HUES6 (cell line): ENCODE data around the gene SH3GL1.

Experiments used
- H3K27ac ChIP-seq: 2 replicates; pipeline ENCODE4 v1.7.0; 2013; ENCODE audit warnings: low read depth, mild to moderate bottlenecking, low read length, inconsistent platforms
- H3K27me3 ChIP-seq: 2 replicates; pipeline ENCODE4 v1.6.1; 2013; ENCODE audit warnings: low read length; ENCODE audit not compliant: control insufficient read depth, insufficient read depth
- H3K36me3 ChIP-seq: 2 replicates; pipeline ENCODE4 v1.6.1; 2013; ENCODE audit warnings: low read length; ENCODE audit not compliant: control insufficient read depth, insufficient read depth
- H3K4me1 ChIP-seq: 2 replicates; pipeline ENCODE4 v1.6.1; 2013; ENCODE audit warnings: low read length; ENCODE audit not compliant: control insufficient read depth, insufficient read depth
- H3K4me3 ChIP-seq: 2 replicates; pipeline ENCODE4 v1.5.1; 2013; ENCODE audit warnings: low read depth, low read length
- H3K9ac ChIP-seq: one replicate; pipeline ENCODE4 v1.6.1; 2013; ENCODE audit warnings: mild to moderate bottlenecking, low read length
- H3K9me3 ChIP-seq: 2 replicates; pipeline ENCODE4 v1.6.1; 2013; ENCODE audit warnings: low read depth, low read length; ENCODE audit not compliant: control insufficient read depth, insufficient read depth

The SH3GL1 gene

DNA sequence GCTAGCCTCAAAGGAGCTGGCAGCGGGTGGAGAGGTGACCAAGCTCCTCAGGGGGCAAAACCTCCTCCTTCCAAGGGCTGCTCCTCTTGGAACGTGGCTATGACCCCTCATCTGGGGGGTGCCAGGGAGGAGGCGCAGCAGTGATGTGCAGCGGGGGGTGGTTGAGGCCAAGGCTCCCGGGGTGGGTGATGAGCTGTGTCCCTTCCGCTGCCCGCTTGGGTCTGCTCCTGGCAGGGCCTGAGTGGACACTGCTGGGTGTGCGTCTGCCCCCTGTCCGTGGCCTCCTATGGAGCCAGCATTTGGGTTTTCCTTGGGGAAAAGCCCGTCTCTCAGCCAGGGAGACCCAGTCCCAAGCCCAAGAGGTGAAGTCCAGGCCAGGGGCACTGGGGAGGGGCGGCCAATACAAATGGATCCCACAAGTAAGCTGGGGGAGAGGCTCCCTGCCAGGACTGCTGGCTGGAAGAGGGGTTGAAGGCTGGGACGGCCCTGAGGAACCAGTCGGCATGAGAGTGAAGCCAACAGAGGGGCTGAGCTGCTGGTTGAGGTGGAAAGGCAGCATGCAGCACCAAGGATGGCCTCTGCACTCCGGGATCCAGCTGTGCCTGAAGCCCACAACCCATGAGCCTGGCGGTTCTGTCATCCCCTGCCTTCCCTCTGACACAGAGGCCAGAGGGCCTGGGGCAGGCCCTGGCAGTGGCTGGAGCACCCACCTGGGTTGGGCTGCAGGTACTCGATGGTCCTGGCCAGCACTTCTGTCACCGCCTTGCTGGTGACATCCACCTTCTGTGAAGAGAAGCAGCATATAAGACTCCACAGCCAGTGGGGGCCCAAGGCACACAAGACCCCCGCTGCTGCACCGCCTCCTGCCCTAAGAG lies 34.3 kb downstream of the SH3GL1 start:
- Histone ChIP-seq H3K27ac (no peak overlapping the region), H3K27me3 (no peaks in the 10 kb centered on the region), H3K36me3 (peaks cover 43% of the 10 kb centered on the region), H3K9me3 (no peaks in the 10 kb centered on the region), H3K9ac (no peak overlapping the region), H3K4me1 (peaks cover 34% of the 10 kb centered on the region), H3K4me3 (no peak overlapping the region)

DNA sequence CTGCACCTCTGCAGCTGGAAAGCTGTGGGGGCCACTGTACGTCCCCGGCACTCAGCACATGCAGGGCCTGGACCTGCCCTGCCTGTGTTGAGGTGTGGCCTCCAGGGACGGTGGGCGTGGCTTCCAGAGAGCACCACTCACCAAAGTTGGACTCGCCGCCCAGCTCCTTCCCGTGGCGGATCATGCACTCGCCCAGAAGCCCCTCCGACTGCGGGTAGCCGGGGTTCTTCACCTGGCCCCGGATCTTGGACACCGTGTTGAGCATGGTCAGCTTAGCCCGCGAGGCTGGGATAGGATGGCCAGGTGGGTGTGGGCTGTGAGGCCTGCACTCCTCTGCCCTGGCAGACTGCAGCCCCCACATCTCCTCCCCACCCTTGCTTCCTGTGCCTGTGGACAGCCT lies 35.0 kb downstream of the SH3GL1 start:
- Histone ChIP-seq H3K27me3 (no peaks in the 10 kb centered on the region), H3K9ac (no peak overlapping the region), H3K4me1 (peaks cover 41% of the 10 kb centered on the region), H3K27ac (no peak overlapping the region), H3K36me3 (peaks cover 50% of the 10 kb centered on the region), H3K4me3 (no peak overlapping the region), H3K9me3 (no peaks in the 10 kb centered on the region)

DNA sequence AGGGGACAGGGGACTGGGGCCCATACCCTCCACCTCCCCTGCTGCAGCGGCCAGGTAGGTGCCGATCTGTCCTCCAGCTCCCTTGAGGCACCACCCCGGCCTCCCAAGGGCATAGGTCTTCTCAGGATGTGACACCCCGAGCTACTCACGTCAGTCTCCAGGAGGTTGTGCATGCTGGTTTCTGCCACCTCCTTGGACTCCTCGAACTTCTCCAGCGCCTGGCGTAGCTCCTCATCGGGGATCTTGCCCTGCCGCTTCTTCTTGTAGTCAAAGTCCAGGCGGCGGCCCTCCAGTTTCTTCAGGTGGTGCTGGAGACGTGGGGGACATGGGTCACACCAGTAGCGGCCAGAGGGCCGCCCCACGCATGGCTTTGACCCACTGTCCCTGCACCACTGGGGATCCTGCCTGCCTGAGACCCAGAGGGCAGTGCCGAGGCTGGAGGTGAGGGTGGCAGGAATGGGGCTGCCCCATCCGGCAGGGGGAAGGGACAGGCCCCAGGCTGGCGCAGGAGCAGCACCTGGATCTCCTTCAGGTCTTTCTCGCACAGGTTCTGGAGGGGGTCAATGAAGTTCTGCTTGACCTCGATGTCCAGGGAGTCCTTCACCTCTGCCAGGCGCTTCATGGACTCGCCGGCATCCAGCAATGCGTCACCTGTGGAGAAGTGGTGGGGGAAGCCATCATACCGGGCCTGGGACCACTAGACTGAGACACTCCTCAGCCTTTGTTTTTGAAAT lies 36.6 kb downstream of the SH3GL1 start:
- H3K36me3 ChIP-seq = peaks cover 65% of the 10 kb centered on the region
- H3K27me3 ChIP-seq = no peaks in the 10 kb centered on the region
- H3K9ac ChIP-seq = no peak overlapping the region
- H3K4me3 ChIP-seq = no peak overlapping the region
- H3K27ac ChIP-seq = no peak overlapping the region
- H3K4me1 ChIP-seq = peaks cover 28% of the 10 kb centered on the region
- no peaks in the 10 kb centered on the region for H3K9me3 ChIP-seq

DNA sequence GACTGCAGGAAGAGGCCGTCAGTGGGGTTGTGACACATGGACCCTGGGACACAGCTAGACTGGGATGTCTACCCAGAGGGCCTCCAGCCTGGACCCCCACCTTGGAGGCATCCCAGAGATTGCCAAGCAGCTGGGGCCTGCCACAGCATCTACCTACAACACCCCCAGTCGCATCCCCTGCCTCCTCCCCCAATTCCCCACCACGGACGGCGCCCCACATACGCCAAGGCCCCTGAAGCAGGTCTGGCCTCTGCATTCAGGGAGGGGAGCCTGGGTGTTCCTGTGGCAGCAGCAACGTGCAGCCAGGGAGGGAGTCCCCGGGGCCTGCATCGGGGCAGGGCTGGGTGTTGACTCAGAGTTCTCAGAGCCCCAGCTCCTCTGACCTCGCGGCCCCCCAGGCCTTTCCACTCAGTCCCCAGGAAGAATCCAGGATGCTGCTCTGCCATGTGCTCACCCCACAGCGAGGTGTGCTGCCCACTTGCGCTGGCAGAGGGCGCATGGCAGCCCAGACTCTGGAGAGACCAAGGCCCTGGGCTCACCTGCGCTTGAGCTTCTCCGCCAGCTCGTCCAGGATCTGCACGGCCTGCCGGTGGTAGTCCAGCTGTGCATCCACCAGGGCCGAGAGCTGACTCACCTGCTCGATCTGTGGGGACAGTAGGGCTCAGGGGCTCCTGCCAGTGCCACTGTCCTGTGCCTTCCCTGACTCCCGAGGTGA lies 37.4 kb downstream of the SH3GL1 start:
- no peaks in the 10 kb centered on the region for H3K9me3 ChIP-seq
- peaks cover 22% of the 10 kb centered on the region for H3K4me1 ChIP-seq
- no peaks in the 10 kb centered on the region for H3K27me3 ChIP-seq
- no peak overlapping the region for H3K9ac ChIP-seq
- no peak overlapping the region for H3K4me3 ChIP-seq
- H3K36me3 ChIP-seq = peaks cover 70% of the 10 kb centered on the region
- H3K27ac ChIP-seq = no peak overlapping the region

DNA sequence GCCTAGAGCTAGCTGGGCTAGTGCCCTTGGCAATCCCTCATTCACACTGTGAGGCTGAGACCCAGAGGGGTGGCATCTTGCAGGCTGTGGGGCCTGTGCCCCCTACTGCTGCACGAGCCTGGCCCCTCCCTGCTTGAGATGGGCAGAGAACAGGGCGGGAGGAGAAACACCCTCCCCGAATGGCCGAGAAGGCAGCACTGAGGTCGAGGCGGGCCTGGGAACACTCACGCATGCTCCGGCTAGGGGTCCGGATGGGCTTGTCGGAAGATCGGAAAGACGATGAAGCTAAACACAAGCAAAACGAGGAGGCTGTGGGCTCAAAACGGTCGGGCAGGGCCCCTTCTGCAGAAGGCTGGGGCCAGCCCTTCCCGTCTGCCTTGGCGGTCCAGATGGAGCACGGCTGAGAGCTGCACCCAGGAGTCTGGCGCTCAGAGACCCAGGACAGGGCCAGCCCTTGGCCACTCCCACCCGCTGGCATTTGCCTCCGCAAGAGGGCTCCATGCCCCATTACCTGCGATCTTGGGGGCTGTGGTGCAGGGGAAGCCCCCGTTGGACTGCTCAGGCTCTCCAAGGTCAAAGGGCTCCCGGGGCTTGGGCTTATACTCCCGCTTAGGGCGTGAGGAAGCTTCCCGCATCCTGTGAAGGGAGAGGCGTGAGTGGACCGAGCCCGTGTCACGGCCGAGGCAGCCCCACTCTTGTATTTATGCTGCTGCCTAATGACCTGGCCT lies 38.1 kb downstream of the SH3GL1 start:
- H3K9me3 ChIP-seq = no peaks in the 10 kb centered on the region
- peak overlapping the region; percentile 1 for H3K9ac ChIP-seq
- peaks cover 74% of the 10 kb centered on the region for H3K36me3 ChIP-seq
- H3K4me1 ChIP-seq = peaks cover 20% of the 10 kb centered on the region
- peak overlapping the region; percentile 75; the same call in 1 of the 2 replicates for H3K27ac ChIP-seq
- H3K4me3 ChIP-seq = no peak overlapping the region
- H3K27me3 ChIP-seq = no peaks in the 10 kb centered on the region

DNA sequence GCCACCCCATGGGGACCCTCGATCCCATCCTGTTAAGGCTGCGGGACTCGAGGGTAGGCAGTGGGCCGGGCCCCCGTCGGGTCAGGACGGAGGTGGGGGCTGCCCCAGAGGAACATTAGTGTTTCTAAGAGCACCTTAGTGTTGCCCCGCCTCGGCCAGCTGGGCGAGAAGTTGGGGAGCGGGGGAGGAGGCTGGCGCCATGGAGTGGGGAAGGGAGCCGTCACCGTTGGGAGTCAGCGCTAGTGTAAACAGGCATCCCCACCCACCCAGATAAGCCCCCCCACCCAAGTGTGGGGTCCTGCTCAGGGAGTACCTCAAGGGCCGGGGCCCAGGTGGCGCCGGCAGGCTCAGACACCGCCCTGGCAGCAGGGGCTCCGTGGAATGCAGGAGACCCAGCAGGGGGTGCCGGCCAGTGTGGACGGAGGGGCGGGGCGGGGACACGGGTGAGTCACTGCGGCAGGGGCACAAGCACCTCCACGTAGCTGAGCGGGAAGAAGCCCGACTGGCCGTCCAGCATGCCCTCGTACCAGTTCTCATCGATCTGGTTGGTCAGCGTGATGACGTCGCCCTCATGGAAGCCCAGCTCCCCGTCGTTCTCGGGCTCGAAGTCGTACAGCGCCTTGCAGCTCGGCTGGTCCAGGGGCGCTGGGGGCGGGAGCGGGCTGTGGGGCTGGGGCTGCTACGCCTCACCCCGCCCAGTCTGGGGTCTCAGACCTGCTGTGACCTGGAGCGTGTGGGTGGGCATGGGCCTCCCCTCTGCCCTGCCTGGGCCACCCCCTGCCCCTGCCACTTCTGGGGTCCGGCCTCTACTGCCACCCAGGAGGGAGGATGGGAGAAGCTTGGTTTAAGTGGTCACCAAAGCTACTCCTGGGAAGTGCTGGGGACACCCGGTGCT lies 38.9 kb downstream of the SH3GL1 start:
- Histone ChIP-seq H3K9ac (peak overlapping the region; percentile 22), H3K27me3 (no peaks in the 10 kb centered on the region), H3K27ac (peak overlapping the region; percentile 75; the same call in 1 of the 2 replicates), H3K4me3 (no peak overlapping the region), H3K4me1 (peaks cover 20% of the 10 kb centered on the region), H3K36me3 (peaks cover 80% of the 10 kb centered on the region), H3K9me3 (no peaks in the 10 kb centered on the region)

DNA sequence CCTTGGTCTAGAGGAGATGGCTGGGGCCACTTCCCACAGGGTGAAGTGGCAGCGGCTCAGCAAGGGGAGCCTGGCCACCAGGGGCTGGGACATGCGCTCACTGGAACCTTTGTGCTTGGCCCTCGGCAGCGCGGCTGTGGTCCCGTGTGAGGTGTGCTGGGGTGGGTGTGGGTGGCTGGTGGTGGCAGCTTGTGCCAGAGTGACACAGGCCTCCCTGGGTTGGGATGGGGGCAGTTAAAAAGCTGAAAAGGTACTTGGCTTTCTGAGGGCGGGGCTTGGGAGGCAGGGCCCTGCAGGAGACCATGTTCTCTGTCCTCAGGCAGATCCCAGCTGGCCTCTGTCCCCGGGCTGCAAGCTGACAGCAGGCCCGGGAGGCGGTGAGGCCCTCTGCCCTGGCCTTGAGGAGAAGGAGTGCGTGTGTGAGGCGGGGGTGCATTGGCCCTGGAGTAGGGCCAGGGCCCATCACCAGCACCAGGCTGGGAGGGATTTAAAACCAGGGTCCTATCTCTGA lies 39.7 kb downstream of the SH3GL1 start:
- Histone ChIP-seq H3K9me3 (no peaks in the 10 kb centered on the region), H3K27ac (peak overlapping the region; percentile 75; the same call in 1 of the 2 replicates), H3K4me1 (peaks cover 20% of the 10 kb centered on the region), H3K36me3 (peaks cover 73% of the 10 kb centered on the region), H3K27me3 (no peaks in the 10 kb centered on the region), H3K4me3 (no peak overlapping the region), H3K9ac (peak overlapping the region; percentile 22)

DNA sequence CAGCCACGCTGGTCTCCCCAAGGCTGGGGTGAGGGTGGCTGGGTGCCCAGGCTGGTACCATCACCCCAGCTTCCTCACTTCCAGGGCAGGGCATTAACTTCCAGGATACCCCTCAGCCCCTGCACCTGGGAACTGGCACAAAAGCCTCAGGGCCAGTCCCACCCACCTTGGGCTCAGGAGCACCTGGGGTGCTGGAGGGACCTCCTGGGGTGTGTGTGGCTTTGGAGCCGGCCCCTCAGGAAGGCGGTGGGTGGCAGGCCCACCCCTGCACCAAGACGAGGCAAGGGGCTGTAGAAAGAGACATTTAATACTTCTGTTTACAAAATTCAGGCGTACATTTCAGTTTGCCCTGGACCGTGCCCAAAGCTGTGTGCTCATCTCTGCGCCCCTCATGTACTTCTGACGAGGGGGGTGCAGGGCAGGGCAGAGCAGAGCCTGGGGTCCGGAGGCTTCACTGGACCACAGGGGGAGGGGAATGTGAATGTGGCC lies 40.2 kb downstream of the SH3GL1 start:
- Histone ChIP-seq H3K9me3 (no peaks in the 10 kb centered on the region), H3K36me3 (peaks cover 67% of the 10 kb centered on the region), H3K4me3 (no peak overlapping the region), H3K27ac (peak overlapping the region; percentile 28; the same call in 1 of the 2 replicates), H3K9ac (peak overlapping the region; percentile 2), H3K4me1 (peaks cover 20% of the 10 kb centered on the region), H3K27me3 (no peaks in the 10 kb centered on the region)

DNA sequence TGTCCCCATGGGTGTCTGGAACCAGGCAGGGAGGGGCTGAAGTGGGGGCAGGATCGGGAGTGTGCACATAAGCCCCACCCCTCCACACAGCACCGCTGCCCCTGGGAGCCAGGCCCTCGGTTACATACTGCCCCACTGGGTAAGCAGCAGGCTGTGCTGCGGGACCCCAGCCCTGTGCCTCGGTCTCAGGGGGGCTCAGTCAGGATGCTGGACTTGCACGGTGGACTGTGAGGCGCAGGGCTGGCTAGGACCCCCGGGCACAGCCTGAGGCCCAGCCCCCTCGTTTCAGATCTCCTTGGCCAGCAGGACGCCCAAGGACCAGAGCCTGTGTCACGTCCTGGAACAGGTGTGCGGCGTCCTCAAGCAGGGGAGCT lies 40.7 kb downstream of the SH3GL1 start:
- Histone ChIP-seq H3K4me3 (no peak overlapping the region), H3K27ac (no peak overlapping the region; the same call in 1 of the 2 replicates), H3K27me3 (no peaks in the 10 kb centered on the region), H3K36me3 (peaks cover 67% of the 10 kb centered on the region), H3K9ac (no peak overlapping the region), H3K4me1 (peaks cover 20% of the 10 kb centered on the region), H3K9me3 (no peaks in the 10 kb centered on the region)
